GM12874 (cell line): ENCODE results near the gene IGF1R.

ENCODE experiments used
- TF ChIP-seq, protein P1 (sequence below): IDR thresholded peaks from 2 replicates; pipeline ENCODE4 v1.5.1; 2011; ENCODE audit warnings: low read depth, mild to moderate bottlenecking, control low read depth, low read length, moderate library complexity; ENCODE audit not compliant: insufficient read depth

Gene IGF1R

DNA sequence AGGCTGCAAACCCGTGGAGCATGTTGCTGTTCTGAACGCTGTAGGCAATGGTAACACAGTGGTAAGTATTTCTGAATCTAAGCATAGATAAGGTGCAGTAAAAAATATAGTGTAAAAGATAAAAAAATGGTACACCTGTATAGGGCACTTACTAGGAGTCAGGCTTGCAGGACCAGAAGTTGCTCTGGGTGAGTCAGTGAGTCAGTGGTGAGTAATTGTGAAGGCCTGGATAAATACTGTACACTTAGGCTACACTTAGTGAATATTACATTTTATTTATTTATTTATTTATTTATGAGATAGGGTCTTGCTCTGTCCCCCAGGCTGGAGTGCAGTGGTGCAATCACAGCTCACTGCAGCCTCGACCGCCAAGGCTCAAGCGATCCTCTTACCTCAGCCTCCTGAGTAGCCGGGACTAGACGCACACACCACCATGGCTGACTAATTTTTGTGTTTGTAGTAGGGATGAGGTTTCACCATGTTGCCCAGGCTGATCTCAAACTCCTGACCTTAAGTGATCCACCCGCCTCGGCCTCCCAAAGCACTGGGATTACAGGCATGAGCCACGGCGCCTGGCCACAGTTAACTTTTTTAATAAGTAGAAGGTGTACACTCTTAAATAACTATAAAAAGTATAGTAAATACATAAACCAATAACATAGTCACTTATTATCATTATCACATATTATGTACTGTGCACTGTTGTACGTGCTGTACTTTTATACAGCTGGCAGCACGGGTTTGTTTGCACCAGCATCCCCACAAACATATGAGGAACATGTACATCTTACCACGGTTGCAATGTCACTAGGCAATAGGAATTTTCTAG lies 155.1 kb downstream of the IGF1R start:
- TF ChIP-seq, protein P1, sequence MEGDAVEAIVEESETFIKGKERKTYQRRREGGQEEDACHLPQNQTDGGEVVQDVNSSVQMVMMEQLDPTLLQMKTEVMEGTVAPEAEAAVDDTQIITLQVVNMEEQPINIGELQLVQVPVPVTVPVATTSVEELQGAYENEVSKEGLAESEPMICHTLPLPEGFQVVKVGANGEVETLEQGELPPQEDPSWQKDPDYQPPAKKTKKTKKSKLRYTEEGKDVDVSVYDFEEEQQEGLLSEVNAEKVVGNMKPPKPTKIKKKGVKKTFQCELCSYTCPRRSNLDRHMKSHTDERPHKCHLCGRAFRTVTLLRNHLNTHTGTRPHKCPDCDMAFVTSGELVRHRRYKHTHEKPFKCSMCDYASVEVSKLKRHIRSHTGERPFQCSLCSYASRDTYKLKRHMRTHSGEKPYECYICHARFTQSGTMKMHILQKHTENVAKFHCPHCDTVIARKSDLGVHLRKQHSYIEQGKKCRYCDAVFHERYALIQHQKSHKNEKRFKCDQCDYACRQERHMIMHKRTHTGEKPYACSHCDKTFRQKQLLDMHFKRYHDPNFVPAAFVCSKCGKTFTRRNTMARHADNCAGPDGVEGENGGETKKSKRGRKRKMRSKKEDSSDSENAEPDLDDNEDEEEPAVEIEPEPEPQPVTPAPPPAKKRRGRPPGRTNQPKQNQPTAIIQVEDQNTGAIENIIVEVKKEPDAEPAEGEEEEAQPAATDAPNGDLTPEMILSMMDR, result no peak

DNA sequence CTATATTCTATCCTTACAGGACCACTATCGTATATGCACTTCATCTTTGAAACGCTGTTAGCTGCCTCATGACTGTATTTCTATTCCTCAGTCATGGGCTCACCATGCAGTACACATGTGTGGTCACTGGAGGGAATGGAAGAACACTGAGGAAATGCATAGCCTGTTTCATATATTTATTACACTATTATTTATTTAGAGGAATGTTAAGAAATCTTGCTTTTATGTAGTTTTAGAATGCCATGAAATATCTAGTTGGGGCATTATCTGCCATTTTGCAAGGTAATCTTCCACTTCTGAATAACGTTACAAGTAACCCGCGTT lies 155.7 kb downstream of the IGF1R start:
- TF ChIP-seq, protein P1, result no peak

DNA sequence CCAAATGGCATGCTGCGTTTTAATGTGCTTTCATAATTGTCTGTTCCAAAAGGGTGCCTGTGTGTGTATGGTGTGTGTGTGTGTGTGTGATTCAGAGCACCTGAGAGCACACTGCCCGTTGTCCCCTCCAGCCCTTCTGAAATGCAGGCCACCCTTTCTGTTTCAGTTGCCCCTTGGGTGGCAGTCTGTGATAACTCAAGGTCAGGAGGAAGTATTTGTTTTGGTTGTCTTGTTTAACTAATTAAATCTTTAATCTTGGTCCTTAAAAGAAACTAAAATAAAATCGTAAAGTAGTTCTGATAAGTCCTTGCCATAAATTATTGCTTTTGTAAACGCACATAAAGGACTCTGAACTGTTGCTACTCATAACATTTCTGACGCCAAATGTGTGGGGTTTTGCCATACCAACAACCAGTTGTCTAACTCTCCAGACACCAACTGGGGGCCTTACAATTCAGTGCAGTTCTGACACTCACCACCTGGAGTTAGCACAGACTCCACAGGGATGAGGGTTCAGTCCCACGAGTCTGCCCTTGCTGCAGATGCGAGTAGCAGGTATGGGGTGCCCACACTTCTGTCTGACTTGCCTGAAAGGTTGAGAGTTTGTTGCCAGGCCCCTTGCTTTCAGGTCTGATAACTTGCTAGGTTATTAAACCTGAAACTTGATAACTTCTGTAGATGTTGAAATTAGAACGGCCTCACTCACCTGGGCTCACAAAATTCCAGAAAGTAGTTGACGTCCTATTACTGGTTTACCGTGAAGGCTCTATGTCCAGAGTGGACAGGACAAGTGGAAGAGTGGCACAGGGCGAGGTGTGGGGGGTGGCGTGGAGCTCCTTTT lies 157.3 kb downstream of the IGF1R start:
- TF ChIP-seq, protein P1, result no peak

DNA sequence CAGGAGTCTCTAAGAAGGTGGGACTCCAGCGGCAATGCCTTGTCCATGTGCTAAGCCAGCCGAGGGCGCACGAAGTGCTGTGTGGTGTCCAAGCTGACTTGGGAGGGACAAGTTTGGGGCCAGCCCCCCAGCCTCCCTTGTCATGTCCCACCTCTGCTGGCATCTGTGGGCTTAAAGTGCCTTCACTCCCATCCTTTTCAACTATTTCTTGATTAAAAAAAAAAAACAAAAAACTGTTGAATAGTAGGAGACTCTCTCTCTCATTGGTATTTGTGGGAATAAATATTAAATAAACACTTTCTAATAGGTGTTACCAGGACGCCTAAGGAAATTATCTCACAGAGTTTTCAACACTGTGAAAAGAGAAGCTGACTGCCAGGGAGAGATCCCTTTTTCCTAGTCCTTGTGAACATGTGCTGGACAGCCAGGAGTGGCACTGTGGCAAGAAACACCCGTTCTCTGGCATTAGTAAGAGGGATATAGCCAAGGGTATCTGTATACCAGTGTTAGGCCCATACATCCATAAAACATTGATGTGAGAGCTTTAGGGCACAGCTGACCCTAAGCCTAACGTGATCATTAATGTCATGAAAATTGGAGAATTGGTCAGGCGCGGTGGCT lies 158.0 kb downstream of the IGF1R start:
- TF ChIP-seq, protein P1, result no peak

DNA sequence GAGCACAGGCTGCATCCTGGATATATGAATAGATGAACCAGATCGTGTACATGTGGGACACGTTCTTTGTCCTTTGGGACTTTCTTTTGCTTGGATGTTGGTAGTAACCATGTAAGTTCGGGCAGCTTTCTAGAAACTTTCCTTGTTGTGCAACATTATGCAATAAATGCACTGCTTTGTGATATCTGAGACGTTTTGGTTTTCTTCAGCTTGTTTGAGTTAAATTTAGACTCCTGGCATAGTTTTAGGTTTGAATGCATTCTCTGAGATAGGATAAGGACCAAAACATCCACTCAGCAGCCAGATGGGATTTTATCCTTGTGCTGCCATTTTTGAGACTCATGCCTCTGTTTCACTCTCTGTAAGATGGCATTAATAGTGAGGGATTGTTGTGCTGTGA lies 158.9 kb downstream of the IGF1R start:
- TF ChIP-seq, protein P1, result no peak

DNA sequence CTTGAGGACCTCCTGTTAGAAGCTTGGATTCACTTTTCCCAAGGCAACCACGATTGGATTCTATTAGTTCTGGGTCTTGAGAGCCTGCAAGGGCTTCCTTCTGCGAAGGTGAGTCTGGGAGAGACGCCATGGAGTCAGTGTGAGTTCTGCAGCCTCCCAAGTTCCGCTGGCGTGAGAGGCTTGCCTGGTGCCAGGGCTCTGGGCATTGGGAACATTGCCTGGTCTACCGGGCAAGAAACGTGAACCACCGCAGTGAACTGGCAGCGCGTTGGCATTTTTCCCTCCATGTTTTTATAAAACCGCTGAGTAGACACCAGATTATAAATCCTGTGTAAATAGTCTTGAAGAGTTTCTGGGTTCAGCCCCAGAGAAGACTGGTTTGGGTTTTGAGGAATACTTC lies 160.9 kb downstream of the IGF1R start:
- TF ChIP-seq, protein P1, result no peak
